Cardiac septum (tissue), 1 donor: ENCODE measurements around the gene KRT5. TPM values are rescaled to one million over a fixed set of nuclear protein-coding genes. Genes with fewer than 3 reads are reported as not detected.
A peak's percentile ranks its signal among the peaks of the same experiment; 100 is the strongest.

Experiments
- DNase-seq: peaks from one replicate; pipeline ENCODE4 v3.0.0-alpha.2; 2020; ENCODE audit warnings: low spot score
- intact Hi-C: fragments of 100-400 bp; cut with DNase I; formaldehyde crosslinking; loops from one replicate; pipeline ENCODE4 v1.14.0; 2022
- total RNA-seq: library from RNA; stranded (reverse); fragmentation: NEBNext Ultra II Directional; extraction: Animal tissue kit (Norgen Biotek cat#: 25700); gene quantifications from one replicate; pipeline ENCODE4 v1.2.1, GENCODE V29; 2021
- donor health status: DM: no; HTN: no; CAD: no.

The KRT5 gene
- total RNA-seq, 1 donor from 2014 or later: not detected

- intact Hi-C loops: no loop called here
- DNase-seq: no peak
These were observed 19.1 kb upstream of the KRT5 start for GRCh38 chr12:52539083-52539820.

- DNase-seq: no peak
- intact Hi-C loops: no loop called here
These were observed 16.9 kb upstream of the KRT5 start for GRCh38 chr12:52537101-52537500.

DNA sequence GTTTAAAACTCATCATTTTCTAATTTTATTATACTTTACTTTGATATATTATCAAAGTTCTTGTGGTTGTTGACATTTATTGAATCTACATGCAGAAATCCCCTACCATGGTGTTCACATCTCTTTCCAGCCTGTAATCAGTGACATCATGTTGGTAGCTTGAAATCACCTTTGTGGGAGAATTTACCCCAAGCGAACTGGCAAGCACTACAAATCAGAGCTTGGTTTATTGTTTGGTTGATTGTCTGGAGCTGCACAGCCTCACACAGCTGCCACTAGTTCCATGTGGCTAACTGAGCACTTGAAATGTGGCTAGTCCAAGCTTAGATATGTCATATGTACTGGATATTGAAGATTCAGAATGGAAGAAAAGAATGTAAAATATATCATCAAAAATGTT, 15.4 kb upstream of the KRT5 start:
- no peak for DNase-seq
- intact Hi-C loops: no loop called here

DNA sequence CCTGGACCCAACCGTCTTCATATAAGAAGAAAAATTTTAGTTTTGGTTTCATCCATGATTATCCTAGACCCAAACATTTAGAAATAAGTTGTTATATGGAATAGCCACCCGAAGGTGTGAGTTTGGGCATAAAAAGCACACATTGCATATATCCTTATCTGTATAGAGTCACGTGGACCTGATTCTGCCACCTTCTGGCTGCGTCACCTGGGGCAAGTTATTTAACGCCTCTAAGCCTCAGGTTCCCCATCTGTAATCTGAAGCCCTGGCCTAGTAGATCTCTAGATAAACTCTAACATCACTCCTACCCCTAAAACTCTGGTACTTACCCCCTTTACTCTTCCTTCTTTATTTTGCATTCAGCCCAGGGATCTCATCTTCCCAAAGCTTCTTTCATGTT, 14.3 kb upstream of the KRT5 start:
- intact Hi-C loops: no loop called here
- no peak for DNase-seq

DNA sequence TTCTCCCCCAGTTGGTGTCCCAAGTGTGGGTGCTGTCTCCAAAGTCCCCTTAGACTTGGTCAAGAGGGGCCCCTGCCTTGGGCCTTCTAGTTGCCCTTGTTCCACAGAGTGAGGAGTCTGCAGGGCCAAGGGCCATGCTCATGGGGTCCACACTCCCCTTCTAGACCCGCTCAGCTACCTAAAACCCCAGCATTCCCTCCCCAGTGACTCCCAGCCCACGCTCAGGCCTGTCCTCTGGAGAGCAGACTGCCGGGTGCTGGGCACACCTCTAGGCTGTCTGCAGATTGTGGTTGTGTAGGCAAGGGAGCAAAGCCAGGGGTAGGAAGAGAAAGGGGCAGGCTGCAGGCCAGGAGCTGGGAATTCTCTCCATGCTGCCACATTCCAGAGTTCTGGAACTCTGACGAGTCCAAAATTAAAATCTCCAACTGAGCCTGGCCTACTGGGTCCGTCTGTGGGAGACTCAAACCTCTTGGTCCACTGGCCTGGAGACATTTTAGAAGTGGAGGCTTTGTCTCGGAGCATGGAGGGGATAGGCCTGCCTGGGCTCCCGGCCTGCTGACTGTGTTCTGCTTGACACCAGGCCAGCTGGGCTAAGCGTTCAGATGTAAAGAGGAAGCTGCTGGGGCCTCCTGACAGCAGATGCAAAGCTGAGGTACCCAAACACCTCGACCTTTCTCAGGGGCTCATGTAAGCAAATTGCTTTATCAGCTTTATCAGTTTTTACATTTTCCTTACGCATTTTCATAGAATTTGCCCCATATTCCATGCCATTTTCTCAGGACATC, 13.7 kb upstream of the KRT5 start:
- intact Hi-C loops: no loop called here
- no peak for DNase-seq

GRCh38 chr12:52532636-52533035, 12.4 kb upstream of the KRT5 start:
- peak; percentile 14 for DNase-seq
- intact Hi-C loops: no loop called here

GRCh38 chr12:52531566-52532300, 11.5 kb upstream of the KRT5 start:
- intact Hi-C loops: no loop called here
- DNase-seq: peak; percentile 74

DNA sequence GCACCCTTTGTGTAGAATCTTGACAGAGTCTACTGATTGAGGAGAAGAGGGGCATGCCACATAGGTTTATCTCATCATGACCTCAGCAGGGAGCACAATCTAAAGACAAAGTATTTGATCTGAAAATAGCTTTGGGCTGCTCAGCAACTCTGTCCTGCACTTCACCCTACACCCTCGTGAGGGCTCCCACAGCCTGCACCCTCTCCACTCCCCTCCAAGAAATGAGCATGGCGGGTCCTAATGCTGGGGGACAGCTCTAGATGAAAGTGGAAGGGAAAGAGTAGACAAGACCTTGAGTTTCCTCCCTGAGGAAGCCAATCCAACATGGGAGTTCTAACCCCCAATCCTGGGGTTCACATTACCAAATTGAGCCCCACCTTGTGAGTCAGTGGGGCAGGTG, 10.7 kb upstream of the KRT5 start:
- DNase-seq: peak; percentile 20
- intact Hi-C loops: no loop called here

GRCh38 chr12:52530366-52530765, 10.2 kb upstream of the KRT5 start:
- DNase-seq: peak; percentile 24
- intact Hi-C loops: no loop called here

- peak; percentile 57 for DNase-seq
- intact Hi-C loops: no loop called here
These were observed 9.7 kb upstream of the KRT5 start for GRCh38 chr12:52529846-52530245.

GRCh38 chr12:52529417-52529816, 9.2 kb upstream of the KRT5 start:
- peak; percentile 17 for DNase-seq
- intact Hi-C loops: no loop called here

DNA sequence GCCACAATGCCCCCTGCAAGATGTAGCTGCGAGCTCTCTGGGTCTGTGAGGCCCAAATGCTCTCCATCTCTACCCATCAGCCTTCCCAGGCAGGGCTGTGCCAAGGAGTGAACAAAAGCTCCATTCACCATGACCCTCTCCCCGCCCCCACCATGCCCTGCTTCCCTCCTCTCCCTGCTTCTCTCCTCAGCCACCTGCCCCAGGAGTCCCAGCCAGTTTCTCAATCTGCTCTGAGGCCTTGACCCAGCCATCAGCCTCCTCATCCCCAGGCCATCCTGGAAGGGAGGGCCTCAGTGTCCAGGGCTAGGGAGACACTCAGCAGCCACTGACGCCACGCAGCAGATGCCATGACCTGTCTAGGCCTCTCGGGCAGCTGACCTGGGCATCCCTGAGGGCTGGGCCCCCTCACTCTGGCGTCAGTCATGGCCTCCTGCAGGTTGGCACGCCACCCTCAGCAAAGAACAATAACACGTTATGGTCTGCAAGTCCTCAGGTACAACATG, 8.5 kb upstream of the KRT5 start:
- intact Hi-C loops: no loop called here
- peak; percentile 56 for DNase-seq

- DNase-seq: peak; percentile 60
- intact Hi-C loops: no loop called here
These were observed 7.1 kb upstream of the KRT5 start for GRCh38 chr12:52527121-52527800.

- intact Hi-C loops: no loop called here
These were observed 6.3 kb upstream of the KRT5 start for GRCh38 chr12:52526511-52526951.

GRCh38 chr12:52525661-52526499, 5.7 kb upstream of the KRT5 start:
- DNase-seq: peak; percentile 70

More at GRCh38 chr12:52526511-52526951, 6.3 kb upstream of the KRT5 start:
- DNase-seq: peak; percentile 72

GRCh38 chr12:52524898-52525591, 4.9 kb upstream of the KRT5 start:
- DNase-seq: peak; percentile 55

More at GRCh38 chr12:52525661-52526499, 5.7 kb upstream of the KRT5 start:
- intact Hi-C loops: no loop called here

GRCh38 chr12:52524241-52524897, 4.2 kb upstream of the KRT5 start:
- intact Hi-C loops: no loop called here

More at GRCh38 chr12:52524898-52525591, 4.9 kb upstream of the KRT5 start:
- intact Hi-C loops: no loop called here

More at GRCh38 chr12:52524241-52524897, 4.2 kb upstream of the KRT5 start:
- peak; percentile 66 for DNase-seq
